GM21423 (cell line): ENCODE measurements around the gene TMEM181.
"Not testable (repeated sequence)": the region's sequence is repeated elsewhere in the genome, so short reads cannot be mapped to it uniquely, and the experiment has no call there.

ENCODE experiments used
- ATAC-seq: cut with Tn5 transposase; IDR thresholded peaks from one replicate; pipeline ENCODE4 v1.9.1; 2021; ENCODE audit warnings: mild to moderate bottlenecking, moderate library complexity; ENCODE audit not compliant: unreplicated experiment

The TMEM181 gene

DNA sequence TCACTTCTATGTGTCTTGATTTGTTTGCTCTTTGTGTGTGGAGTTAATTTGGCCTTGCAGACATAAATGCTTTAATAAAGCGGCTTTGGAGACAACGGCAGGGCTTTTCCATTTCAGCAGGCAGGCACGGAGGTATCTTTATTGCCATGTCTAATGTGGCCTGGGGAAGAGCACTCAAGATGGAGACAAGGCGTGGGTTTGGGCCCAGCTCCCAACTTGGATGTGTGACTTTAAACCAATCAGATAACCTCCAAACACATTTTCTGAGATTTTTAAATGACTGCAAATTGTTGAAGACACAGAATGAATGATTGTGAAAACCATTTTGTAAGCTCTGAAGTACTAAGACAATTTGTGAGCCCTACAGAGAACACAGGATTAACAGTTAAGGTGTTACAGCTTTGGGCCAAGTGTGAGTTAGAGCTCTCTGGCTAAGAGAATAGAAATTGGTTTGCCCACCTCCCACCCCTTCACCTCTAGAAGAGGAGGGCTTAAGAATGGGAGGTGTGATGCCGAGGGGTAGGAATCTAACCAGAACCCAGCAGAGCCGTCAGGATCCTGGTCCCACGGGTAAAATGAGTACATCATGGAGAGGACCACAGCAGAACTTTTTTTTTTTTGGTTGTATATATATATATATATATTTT is 75.7 kb downstream of the TMEM181 start:
- no peak for ATAC-seq

DNA sequence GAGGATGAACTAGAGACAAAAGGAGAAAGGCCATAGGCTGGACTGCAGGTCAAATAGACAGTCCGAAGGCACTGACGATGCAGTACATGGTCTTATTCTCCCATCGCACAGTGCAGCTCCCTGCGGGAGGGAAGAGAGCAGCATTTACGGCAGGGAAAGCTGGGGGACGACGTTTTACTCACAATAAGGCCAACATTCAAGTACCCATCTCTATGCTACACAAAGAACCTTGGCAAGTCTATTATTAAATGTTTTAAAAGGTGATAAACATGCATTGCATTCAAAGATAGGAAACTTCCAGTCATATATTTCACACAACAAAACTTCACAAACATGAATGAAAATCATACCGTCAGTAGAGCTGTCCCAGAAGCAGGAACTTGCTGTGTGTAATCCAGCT is 76.9 kb downstream of the TMEM181 start:
- no peak for ATAC-seq

DNA sequence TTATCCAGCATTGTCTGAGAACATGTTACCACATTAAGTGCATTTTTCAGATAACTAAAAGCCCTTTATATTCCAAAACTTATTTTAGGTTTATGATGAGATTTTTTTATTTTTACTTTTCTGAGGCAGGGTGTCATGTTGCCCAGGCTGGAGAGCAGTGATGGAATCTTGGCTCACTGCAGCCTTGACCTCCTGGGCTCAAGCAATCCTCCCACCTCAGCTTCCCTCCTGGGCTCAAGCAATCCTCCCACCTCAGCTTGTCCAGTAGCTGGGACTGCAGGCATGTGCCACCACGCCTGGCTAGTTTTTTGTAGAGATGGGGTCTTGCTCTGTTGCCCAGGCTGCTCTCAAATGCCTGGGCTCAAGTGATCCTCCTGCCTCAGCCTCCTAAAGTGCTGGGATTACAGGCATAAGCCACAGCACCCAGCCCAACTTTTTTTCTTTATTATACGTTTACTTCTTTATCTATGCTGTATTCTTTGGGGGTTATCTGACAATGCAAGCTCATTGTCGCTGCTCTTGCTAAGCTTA is 78.5 kb downstream of the TMEM181 start:
- no peak for ATAC-seq

DNA sequence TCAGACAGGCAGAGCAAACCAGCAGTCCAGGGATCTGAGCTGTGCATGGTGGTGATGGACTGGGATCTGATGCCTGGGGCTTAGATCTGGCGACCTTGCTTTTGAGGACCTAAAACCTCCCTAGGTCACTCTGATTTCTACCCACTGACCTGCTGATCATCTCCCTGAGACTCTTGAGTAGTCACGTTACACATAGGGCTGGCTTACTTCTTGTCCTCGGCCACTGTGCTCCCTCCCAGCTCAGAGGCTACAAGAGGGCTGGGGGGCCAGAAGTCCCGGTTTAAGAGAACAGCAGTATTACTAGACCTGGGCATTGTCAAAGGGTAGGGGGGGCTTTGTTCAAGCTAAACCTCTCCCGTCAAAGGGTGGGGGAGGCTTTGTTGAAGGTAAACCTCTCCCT is 79.2 kb downstream of the TMEM181 start:
- ATAC-seq: no peak

DNA sequence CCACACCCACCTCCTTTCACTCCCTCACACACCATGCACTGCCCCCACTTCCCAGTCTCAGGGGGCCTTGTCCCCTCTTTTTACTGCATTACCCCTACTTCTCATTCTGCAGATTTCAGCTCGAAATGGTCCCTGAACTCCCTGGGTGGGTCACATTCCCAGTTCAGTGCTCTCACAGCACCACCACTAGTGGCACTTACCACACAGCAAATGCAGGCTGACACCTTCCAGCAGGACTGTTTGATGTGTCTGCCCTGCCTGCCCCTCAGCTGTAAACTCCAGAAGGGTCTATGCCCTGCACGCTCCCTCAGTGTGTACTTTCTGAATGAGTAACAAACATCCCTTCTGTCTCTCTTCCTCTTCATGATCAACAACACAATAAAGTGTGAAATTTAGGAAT is 80.6 kb downstream of the TMEM181 start:
- ATAC-seq: no peak

DNA sequence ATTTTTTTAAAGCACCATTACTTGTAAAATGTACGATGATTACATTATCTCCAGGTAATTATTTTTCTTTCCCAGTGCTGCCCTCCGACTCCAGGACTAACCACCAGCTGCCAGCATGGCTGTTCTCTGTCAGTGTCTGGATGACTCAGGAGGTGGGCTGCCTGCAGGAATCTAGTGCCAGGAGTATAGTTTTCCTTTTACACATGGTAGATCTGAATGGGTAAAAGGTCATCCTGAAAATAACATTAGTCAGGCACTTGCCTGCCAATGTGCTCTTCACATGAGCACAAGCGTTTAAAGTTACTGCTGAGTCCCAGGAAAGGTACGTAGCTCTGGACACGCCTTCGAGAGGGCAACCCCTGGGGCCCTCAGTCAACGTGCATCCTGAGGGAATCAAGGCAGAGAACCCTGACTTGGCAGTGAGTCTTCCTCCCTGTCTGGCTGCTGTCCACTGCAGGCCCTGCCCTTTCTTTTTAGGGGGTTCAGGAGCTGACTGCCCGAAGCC is 82.3 kb downstream of the TMEM181 start:
- no peak for ATAC-seq

DNA sequence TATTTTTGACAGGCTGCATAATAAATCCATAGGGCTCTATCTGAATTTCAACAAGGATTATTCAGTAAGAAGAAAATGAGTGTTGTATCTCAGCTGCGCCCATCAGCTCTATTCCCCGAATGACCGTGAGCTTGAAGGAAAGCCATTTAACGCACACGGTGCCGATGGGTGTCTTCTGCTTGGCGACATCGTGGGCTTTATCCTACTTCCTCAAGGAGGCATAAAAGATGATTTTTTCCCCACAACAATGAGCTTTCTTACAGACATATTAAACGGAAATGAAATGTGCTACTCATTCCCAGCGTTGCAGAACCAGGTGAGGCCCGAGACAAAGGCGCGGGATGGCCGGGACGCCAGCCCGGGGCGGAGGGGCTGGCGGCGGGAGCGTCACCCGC is 83.9 kb downstream of the TMEM181 start:
- ATAC-seq: no peak

DNA sequence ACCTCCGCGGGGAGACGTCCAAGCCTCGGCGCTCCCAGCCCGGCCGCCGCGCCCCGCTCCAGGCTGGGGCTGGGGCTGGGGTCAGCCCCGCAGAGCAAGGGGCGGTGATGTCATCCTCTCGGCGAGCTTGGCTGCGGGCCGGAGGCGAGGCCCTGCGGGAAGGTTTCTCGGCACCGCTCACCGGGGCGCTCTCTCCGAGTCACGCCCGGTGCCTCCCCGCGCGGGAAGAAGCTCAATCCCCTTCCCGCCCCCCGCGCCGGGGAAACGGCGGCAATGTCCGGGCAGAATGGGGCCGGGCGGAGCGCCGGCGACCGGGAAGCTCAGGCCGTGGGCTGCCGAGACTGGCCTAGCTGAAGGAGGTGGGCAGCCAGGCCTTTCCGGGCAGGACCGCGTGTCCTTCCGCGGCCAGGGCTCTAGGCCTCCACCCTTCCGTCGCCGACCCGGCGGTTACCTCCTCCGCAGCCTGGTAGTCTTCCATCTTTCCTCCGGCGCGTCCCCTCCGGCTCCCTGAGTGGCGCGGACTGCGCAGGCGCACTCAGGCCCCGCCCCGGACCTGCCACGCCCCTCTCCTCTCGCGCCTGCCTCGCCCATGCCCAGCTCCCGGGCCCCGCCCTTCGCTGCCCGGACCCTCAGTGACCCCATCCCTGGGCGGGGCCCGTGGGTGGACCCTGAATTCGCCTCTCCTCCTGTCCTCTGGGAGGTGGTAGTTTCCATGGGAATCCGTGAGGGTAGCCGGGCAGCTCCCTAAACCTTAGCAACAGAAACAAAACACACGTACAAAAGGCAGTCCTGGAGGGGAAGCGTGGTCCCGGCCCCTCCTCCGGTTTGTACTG is 84.6 kb downstream of the TMEM181 start, which contains the start of gene DYNLT1:
TSS of gene DYNLT1 (minus strand) at position 513 of the 833 bp plus-strand sequence. CDS start at position 478, 35 bp downstream.
- peak; percentile 53 for ATAC-seq

DNA sequence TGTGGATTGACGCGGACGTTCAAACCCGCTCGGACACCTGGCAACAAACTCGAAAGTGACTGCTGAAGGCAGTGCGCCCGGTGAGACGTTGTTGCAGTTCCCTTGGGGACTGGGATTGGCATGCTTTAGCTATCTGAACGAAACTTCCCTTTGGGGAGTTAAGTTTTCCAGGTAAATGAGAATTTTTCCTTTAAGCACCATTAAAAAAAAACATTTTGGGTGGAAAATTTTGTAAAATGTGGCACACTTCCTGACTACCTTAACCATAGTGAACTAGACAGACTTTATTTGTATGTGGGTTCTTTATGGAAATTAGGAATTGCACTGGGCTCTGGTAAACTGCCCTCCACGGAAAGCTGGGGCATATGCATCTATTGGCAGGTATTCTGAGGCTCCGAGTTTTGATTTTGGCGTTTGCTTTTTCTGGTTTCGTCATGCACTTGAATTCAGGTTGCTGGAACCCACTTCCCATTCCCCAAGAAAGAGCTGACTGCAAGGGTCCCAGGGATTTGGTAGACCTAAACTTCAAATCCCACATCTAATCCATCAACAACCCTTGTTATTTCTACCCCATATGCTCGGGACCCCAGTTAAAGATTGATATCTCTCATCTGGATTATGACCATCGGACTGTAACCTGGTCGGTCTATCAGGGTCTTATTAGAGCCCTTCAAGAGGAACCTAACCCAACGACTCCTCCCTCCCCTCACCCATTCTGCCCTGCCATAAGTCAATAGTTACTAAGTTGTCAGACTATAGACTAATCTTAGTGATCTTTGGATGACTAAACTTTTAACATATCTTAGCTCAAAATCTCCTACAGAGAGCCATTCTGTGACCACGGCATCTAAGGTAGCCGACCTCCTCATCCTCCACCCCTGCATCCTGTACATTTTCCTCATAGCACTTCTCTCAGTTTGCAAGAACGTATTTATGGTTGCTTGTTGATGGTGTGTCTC is 85.5 kb downstream of the TMEM181 start:
- ATAC-seq: peak; percentile 33

DNA sequence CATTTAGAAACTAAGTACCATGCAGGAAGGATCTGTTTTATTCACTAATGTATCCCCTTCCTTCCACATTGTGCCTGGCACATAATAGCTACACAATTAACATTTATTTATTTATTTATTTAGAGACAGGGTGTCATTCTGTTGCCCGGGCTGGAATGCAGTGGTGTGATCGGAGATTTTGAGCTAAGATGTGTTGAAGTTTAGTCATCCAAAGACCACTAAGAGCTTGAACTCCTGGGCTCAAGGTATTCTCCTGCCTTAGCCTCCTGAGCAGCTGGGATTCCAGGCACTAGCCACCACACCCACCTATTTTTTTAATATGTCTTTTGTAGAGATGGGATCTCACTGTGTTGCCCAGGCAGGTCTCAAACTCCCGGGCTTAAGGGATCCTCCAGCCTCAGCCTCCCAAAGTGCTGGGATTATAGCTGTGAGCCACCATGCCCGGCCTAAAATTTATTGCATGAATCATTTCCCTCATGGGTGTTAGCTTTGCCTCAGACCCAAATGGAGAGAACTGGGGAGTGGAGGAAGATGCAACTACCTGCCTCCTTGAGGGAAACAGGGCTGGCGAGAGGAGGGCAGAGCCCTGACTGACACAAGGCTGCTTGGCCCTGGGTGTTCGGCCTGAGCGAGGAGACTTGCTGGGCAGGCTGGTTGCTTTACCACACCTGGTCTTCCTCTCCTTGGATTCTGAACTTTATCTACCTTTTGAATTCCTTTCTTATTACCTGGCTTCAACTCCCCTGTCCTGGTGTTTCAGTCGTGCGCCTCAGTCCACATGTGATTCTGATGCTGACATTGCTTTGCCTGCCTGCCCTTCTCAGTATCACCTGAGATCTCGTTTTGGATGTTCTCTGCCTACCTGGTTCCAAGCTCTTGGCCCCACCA is 86.4 kb downstream of the TMEM181 start:
- no peak for ATAC-seq

DNA sequence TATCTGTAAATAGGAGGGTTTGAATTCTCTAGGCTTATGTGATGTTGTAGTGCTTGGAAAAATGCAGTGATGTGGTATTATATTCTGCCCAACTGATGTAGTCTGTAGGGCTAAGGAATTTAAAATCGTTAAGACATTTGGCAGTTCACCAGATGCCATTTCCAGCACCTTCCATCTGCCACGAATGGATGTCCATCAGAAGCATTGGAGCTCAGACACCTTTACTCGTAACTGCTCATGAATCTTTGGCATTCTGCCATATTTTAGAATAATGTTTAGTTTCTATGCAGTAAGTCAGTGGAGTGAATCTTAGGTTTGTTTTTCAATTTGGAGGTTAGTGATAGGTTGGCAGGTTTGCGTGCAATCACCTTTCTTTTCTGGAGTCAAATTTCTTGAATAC is 87.6 kb downstream of the TMEM181 start:
- ATAC-seq: no peak

DNA sequence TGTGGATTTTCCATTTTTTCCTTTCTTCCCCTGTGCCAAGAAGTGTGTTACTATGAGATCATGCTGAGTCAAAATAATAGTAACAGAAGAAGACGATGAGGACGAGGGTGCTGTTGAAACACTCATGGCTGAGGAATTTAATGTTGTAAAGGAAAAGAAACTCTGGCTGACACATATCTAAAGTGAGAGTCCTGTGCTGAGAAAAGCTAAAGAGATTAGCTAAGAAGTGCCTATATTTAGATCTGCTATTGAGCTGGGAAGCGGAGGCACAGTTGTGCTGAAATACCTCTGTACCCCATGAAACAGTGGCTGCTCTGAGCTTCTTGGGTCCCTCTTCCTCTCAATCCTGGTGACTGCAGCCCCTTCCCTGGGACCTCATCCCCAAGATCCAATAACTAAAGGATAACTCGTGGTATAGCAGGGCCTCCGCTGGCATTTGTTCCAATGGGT is 88.8 kb downstream of the TMEM181 start:
- ATAC-seq: peak; percentile 16

DNA sequence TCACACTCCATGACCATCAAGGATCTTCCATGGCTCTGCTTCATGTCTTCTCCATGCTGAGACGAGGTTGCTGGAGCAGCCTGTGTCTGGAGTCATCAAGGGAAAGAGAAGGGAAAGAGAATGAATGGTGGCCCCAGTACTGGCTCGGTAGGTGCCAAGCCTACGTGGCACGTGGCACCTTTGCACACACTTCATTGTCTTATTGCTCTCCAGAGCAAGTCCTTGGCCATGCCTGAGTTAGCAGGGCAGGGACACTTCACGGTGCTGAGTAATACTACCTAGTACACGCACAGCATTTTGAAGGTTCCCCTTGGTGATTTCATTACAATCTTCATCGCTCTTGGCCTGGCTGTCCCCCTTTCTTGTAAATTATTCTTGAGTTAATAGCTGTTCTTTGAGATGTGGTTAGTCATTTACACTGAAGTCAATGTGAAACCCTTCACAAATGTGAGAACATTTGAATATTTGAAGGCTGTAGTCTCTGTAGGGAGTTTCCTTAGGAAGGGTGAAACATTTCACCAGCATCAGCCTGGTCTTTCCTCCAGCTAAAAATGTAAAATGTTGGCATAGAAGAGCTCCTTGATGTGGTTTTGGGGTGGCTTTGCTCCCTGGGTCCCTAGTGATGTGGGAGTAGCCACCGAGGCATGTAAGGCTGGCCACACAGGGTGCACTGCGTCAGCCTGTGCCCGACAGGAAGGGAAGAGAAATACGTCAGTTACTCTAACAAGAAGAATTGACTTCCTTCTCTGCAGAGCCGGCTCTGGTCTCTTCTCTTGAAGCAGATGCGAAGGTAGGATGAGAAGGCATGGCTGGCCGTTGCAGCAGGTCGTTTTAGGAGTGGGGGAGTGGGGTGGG is 89.6 kb downstream of the TMEM181 start, which contains the start of gene SYTL3:
TSS of gene SYTL3 (plus strand) at position 766 of the 855 bp plus-strand sequence. CDS start 13,215 bp downstream, outside the sequence.
- peak; percentile 39 for ATAC-seq

DNA sequence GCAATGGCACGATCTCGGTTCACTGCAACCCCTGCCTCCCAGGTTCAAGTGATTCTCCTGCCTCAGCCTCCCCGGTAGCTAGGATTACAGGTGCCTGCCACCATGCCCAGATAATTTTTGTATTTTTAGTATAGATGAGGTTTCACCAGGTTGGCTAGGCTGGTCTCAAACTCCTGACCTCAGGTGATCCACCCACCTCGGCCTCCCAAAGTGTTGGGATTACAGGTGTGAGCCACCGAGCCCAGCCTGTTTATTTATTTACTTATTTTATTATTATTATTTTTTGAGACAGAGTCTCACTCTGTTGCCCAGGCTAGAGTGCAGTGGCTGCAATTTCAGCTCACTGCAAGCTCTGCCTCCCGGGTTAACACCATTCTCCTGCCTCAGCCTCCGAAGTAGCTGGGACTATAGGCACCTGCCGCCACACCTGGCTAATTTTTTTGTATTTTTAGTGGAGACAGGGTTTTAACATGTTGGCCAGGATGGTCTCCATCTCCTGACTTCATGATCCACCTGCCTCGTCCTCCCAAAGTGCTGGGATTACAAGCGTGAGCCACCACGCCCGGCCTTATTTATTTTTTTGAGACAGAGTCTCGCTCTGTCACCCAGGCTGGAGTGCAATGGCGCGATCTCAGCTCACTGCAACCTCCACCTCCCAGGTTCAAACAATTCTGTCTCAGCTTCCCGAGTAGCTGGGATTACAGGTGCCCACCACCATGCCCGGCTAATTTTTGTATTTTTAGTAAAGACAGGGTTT is 92.3 kb downstream of the TMEM181 start:
- not testable (repeated sequence) for ATAC-seq

DNA sequence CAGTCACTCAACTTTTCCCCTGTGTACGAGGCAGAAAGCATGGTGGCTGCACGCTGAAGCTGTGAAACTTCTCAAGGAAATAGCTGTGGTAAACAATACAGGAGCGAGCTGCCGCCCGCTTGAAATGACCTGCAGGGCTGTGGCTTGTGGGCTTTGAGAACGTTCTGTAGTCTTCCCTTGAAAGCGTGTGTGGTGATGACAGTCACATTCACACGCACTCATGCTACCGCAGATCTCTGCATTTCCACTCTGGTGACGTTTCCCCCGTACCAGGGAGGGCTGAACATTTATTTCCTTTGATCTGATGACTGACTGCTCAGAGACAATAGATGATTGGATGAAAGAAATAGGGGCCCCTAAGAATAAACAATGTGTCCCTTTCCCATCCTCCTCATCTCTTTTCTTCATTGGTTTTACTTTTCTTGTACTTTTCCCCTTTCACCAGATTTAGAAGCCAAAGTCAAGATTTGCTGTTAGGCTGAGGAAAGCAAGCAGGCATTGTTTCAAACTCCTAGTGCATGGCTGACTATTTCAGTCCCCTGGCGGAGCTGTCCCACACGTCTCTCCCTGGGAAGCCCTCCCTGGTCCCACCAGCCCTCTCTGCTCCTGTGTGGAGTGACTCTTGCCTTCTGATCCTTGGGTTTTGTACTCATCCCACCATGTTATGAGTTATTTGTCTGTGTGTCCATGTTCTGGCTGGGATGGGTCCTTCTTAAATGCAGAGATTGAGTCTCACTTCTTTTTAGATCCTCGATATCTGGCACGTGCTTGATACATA is 93.9 kb downstream of the TMEM181 start:
- ATAC-seq: peak; percentile 67

DNA sequence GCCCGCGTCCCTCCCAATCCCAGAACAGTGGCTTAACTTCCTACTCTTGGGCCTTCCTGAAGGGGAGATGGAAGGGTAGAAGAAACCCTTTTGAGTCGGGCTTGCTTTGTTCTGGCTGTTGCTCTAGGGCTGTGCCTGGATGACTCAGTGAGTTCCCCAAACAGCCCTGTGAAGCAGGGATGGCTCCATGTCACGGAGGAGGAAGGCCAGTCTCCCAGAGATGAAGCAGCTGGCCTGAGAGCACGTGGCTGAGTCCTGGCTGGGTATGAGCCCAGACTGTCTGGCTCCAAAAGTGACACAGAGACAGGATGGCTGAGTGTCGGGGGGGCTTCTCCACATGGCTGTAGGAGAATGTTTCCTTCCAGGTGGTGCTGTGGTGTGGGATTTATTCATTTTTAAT is 94.6 kb downstream of the TMEM181 start:
- ATAC-seq: no peak

DNA sequence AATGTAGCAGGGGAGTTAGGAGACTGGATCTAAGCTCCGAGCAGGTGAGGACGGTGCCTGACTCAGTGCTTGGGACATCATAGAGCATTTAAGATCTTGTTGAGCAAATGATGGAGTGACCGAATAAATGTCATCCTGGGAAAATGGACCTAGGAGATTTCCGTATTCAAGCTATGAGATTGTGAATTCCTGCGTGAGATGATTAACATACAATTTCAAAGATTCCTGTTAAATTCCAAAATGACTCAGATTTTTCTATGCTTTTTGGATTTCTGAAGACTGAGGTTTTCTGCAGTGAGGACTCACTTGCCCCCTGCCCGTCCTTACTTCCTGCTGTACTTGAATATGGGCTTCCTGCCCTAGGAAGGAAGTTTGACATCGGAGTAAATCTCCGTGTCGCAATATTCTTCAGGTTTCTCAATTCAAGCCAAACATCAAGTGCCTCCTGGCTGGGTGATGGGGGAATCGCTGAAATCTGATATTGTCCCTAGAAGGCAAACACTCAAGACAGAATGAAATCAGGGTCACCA is 95.1 kb downstream of the TMEM181 start:
- ATAC-seq: no peak
